Progenitor cell of endocrine pancreas (in vitro differentiated cells): ENCODE data around the gene APOBEC2. TPM values are rescaled to one million over a fixed set of nuclear protein-coding genes. Genes with fewer than 3 reads are reported as not detected.

Experiments used
- DNase-seq: peaks from one replicate; pipeline ENCODE4 v3.0.0; 2021; ENCODE audit warnings: low spot score; ENCODE audit not compliant: unreplicated experiment
- H3K27ac Mint-ChIP-seq: 2 replicates; pipeline ENCODE4 v1.8.0; 2021; ENCODE audit warnings: mild to moderate bottlenecking, moderate library complexity, mixed read lengths
- H3K27me3 Mint-ChIP-seq: 2 replicates; pipeline ENCODE4 v1.8.0; 2021; ENCODE audit warnings: mixed read lengths
- H3K36me3 Mint-ChIP-seq: 2 replicates; pipeline ENCODE4 v1.8.0; 2022; ENCODE audit warnings: mixed read lengths; ENCODE audit not compliant: insufficient read depth
- H3K4me1 Mint-ChIP-seq: 2 replicates; pipeline ENCODE4 v1.8.0; 2021; ENCODE audit warnings: low read depth, mixed read lengths
- H3K4me3 Mint-ChIP-seq: 2 replicates; pipeline ENCODE4 v1.8.0; 2021; ENCODE audit warnings: low read depth, mild to moderate bottlenecking, moderate library complexity, mixed read lengths
- H3K9me3 Mint-ChIP-seq: 2 replicates; pipeline ENCODE4 v1.8.0; 2021; ENCODE audit warnings: low read depth, mixed read lengths
- total RNA-seq: library from RNA; stranded (reverse); gene quantifications from 2 replicates; pipeline ENCODE4 v1.2.1, GENCODE V29; 2021
- TF ChIP-seq, protein P1 (sequence below): fragments of 200-600 bp; sonication (generic); IDR thresholded peaks from one replicate; pipeline ENCODE4 v1.5.0; 2021; ENCODE audit warnings: antibody characterized with exemption, mild to moderate bottlenecking; ENCODE audit not compliant: unreplicated experiment

The APOBEC2 gene
- total RNA-seq, 1 donor from 2014 or later: 1.2 TPM

DNA sequence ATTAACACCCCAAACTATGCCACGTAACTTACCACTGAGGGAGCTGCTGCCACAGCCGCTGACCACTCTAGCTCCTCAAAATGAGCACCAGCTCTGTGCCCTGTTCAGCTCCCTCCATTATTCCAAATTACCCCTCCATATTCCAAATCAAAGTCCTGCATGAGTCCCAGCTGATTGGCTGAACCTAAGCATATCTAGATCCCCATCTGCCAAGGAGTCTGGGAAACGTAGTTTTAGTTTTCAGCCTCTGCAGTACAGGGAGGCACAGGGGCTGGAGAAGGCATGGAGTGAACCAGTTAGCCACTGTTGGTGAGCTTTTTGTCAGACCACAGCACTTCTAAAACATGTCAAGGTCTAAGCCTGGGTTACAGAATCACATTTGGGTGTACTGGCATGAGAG, 29.9 kb upstream of the APOBEC2 start:
- H3K27me3 Mint-ChIP-seq: no peaks in the 10 kb centered on the region
- TF ChIP-seq, protein P1, sequence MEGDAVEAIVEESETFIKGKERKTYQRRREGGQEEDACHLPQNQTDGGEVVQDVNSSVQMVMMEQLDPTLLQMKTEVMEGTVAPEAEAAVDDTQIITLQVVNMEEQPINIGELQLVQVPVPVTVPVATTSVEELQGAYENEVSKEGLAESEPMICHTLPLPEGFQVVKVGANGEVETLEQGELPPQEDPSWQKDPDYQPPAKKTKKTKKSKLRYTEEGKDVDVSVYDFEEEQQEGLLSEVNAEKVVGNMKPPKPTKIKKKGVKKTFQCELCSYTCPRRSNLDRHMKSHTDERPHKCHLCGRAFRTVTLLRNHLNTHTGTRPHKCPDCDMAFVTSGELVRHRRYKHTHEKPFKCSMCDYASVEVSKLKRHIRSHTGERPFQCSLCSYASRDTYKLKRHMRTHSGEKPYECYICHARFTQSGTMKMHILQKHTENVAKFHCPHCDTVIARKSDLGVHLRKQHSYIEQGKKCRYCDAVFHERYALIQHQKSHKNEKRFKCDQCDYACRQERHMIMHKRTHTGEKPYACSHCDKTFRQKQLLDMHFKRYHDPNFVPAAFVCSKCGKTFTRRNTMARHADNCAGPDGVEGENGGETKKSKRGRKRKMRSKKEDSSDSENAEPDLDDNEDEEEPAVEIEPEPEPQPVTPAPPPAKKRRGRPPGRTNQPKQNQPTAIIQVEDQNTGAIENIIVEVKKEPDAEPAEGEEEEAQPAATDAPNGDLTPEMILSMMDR: no peak
- H3K4me3 Mint-ChIP-seq: no peak overlapping the region
- H3K27ac Mint-ChIP-seq: no peak overlapping the region
- peaks cover 11% of the 10 kb centered on the region for H3K4me1 Mint-ChIP-seq
- peaks cover 15% of the 10 kb centered on the region for H3K36me3 Mint-ChIP-seq
- no peak for DNase-seq
- H3K9me3 Mint-ChIP-seq: peaks cover 2% of the 10 kb centered on the region

DNA sequence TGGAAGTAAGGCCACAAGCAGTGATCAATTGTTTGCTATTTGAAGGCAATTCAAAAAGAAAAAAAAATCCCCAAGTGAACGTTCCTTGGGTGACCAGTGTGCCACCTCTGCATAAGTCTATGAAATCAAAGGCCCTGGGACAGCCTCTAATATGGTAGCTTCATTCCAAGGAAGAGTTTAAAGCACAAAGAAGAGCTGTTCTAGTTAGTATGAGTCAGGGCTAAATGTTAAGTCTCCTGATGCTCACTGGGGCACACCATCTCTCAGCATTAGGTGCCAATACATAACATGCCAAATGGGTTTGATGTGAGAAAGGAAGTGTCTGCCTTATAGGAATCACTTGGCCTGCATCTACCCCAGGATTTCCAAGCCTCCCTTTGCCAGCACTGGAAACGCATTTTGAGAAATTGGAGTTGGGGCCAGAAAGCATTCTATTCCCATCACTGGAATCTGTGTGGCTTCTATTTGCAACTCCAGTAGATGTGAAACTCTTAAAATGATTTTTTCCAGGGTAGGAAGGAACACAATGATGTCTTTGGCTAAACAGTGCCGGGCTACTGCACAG, 27.0 kb upstream of the APOBEC2 start:
- no peak for DNase-seq
- TF ChIP-seq, protein P1: no peak
- Mint-ChIP-seq H3K9me3 (no peaks in the 10 kb centered on the region), H3K4me3 (peak overlapping the region; percentile 61), H3K4me1 (peaks cover 20% of the 10 kb centered on the region), H3K27me3 (no peaks in the 10 kb centered on the region), H3K27ac (peak overlapping the region; percentile 22), H3K36me3 (peaks cover 7% of the 10 kb centered on the region)

DNA sequence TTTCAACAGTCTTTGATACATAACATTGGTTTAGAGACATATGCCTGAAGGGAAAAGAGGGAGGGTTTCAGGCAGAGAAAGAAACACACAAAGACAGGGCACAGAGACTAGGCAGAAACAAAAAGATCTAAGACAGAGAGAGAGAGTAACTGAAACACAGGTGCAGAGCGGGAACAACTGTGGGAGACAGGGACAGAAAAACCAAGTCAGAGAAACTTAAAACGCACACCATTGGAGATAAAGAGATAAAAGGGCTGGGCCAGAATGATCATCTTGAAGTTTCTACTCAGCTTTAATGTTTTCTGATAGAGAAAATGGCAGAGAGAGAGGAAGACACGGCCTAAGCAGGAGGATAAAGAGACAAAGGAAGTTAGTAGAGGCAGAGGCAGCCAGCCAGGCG, 25.8 kb upstream of the APOBEC2 start:
- Mint-ChIP-seq H3K9me3 (no peaks in the 10 kb centered on the region), H3K27me3 (no peaks in the 10 kb centered on the region), H3K4me3 (peak overlapping the region; percentile 89), H3K27ac (peak overlapping the region; percentile 96), H3K4me1 (peaks cover 20% of the 10 kb centered on the region), H3K36me3 (peaks cover 7% of the 10 kb centered on the region)
- no peak for DNase-seq
- TF ChIP-seq, protein P1: no peak

DNA sequence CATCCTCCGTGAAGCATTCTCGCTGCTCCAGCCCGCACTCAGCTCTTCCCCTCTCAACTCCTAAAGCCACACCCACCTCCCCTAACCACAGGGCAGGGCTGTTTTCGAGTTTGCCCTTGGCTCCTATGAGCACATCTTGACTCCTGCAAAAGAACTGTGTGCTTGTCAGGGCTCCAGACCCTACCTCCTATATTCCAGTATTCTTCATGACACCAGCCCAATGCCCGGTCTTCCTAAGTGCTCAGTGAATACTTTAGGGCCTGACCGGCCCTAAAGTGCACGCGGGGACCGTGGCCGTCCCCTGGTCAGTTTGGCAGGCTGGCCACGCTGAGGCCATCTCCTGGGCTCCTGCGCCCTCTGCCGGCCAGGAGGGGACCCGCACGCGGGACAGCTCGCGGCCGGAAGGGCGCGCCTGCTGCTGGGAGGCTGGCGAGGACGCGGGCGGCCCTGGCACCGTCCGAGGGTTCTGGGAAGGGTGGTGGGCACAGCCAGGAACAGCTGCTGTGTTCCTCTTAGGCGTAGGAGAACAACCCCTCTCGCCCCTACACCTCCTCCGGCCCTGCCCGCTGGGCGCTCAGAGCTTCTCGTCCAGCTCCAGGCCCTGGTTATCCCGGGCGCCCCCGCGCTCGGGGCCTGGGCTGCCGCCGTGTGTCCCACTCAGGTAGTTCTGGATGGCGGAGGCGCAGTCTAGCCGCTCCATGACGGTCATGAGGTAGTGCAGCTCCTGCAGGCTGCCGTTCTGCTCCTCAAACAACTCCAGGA, 25.0 kb upstream of the APOBEC2 start:
- no peaks in the 10 kb centered on the region for H3K27me3 Mint-ChIP-seq
- H3K9me3 Mint-ChIP-seq: no peaks in the 10 kb centered on the region
- H3K36me3 Mint-ChIP-seq: peaks cover 7% of the 10 kb centered on the region
- peak overlapping the region; percentile 96 for H3K27ac Mint-ChIP-seq
- H3K4me1 Mint-ChIP-seq: peaks cover 20% of the 10 kb centered on the region
- peak; percentile 93 for DNase-seq
- H3K4me3 Mint-ChIP-seq: peak overlapping the region; percentile 89
- TF ChIP-seq, protein P1: peak; percentile 99

DNA sequence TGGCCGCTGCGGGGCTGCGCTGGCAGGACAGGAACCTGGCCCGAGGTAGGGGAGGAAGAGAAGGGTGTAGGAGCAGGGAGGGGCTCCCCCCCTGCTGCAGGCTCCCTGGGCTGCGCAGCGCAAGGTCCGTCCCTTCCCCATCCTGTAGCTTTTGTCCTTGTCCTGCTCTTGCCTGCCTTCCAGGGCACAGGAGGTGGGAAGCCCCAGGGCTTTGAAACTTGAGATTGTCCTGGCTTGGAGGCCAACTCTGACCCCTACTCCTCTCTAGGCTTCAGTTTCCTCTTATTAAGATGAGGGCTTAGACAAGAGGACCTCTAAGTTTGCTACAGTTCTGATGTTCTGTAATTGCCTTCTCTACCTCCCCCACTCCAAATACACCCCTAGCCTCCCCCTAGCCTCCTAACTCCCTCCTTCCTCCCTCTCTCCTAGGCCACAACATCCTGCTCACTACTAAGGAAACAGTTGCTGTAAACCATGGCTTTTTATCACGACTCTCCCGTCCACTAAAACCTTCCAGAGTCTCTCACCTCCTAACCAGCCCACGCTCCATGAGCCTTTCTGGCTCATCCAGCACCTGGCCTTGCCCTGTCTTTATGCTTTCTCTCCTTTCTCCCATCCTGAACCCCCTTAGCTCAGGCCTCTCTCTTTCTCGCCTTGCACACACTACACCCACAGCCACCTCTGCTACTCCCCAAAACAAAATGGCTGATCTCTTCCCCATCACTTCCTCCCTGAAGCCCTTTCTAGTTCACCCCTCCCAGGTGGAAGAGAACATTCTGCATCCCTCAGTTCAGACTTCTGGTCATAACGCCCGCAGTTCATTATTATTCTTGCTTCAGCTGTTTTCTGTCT, 24.2 kb upstream of the APOBEC2 start:
- Mint-ChIP-seq H3K4me1 (peaks cover 20% of the 10 kb centered on the region), H3K9me3 (no peaks in the 10 kb centered on the region), H3K27me3 (no peaks in the 10 kb centered on the region), H3K36me3 (peaks cover 6% of the 10 kb centered on the region), H3K4me3 (peak overlapping the region; percentile 89), H3K27ac (peak overlapping the region; percentile 75)
- no peak for DNase-seq
- TF ChIP-seq, protein P1: no peak
